GM13976 (cell line): ENCODE data around the gene RAE1.

ENCODE experiments used
- DNase-seq: peaks from one replicate; pipeline ENCODE4 v3.0.0; 2012; ENCODE audit warnings: low spot score
- CTCF ChIP-seq: IDR thresholded peaks from 2 replicates; pipeline ENCODE4 v1.5.1; 2012; ENCODE audit warnings: borderline replicate concordance, mild to moderate bottlenecking; ENCODE audit not compliant: insufficient read depth; ENCODE audit errors: extremely low read depth, missing control alignments, control extremely low read depth
- in situ Hi-C: fragments of 300-500 bp; cut with MboI; formaldehyde crosslinking; loops from one replicate; pipeline ENCODE4 v1.12.0; 2022; ENCODE audit warnings: low sequenced_read_pairs, mixed read lengths, inconsistent platforms; ENCODE audit not compliant: unreplicated experiment

The RAE1 gene

DNA sequence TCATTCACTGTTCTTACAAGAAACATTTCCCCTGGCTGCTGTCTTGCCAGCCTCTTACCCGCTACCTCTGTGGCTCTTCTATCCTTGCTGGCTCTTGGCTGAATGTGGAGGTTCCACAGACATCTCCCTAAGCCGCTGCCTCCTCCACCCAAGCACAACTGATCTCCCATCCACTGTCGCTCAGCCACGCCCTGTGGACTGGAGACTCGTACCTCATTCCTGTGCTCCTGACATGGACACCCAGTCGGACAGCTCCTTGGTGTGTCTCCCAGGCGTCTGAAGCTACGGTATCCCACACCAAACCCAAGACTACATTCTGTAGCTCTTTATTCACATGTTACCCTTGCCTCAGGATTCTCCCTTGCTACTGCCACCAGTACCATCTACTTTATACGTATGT, 19.3 kb downstream of the RAE1 start:
- no peak for TF ChIP-seq CTCF
- no peak for DNase-seq
- in situ Hi-C loops: no loop called here

- in situ Hi-C loops: no loop called here
- no peak for TF ChIP-seq CTCF
Observed at GRCh38 chr20:57371363-57371762, 20.3 kb downstream of the RAE1 start.

DNA sequence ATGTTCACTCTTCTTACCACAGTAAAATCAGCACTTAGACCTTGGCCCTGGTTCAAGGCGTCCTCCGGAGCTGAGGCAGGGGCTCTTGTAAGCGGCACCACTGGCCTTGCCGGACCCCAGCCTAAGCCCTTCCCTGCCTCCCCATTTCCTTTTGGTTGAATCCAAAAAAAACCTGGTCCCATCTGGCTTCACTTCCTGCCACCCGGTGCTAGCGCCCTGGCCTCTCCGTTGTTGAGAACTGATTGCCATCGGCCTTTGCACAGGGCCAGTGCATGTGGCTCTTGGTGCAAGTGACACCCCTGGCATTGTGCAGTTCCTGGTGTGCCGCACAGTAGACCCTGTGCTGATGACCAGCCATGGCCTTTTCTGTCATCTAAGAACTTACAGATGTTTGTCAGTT, 21.1 kb downstream of the RAE1 start:
- TF ChIP-seq CTCF: no peak
- DNase-seq: no peak
- in situ Hi-C loops: no loop called here

More at GRCh38 chr20:57371363-57371762, 20.3 kb downstream of the RAE1 start:
- DNase-seq: no peak

- in situ Hi-C loops: no loop called here
- no peak for DNase-seq
- no peak for TF ChIP-seq CTCF
Observed at GRCh38 chr20:57372581-57373350, 21.7 kb downstream of the RAE1 start.

DNA sequence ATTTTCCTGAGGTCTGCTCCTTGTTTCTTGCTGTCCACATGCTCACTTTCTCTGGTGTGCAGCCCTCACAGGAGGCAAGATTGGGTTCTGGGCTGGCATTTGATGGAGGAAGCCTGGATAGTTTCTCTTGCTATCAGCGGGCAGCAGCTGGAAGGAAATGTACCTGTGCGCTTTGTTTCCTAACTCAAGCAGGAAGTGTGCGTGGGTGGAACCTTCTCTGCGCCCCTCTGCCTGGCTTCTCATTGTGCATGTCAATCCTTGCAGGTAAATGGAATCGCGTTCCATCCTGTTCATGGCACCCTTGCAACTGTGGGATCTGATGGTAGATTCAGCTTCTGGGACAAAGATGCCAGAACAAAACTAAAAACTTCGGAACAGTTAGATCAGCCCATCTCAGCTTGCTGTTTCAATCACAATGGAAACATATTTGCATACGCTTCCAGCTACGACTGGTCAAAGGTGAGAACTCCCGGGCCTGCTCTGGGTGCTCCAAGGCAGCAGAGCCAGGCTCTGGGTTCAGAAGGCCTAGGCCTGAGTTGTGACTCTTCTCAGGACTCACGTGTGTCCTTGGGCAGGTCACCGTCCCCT, 23.4 kb downstream of the RAE1 start:
- DNase-seq: no peak
- TF ChIP-seq CTCF: no peak
- in situ Hi-C loops: no loop called here

GRCh38 chr20:57374931-57375651, 24.0 kb downstream of the RAE1 start:
- no peak for TF ChIP-seq CTCF
- no peak for DNase-seq
- in situ Hi-C loops: loop anchor here (25.0 kb wide), 1 partner anchor 812 kb away; no protein-coding TSS in a partner anchor
